Measurements from ENCODE around the gene HYCC2.

DNA sequence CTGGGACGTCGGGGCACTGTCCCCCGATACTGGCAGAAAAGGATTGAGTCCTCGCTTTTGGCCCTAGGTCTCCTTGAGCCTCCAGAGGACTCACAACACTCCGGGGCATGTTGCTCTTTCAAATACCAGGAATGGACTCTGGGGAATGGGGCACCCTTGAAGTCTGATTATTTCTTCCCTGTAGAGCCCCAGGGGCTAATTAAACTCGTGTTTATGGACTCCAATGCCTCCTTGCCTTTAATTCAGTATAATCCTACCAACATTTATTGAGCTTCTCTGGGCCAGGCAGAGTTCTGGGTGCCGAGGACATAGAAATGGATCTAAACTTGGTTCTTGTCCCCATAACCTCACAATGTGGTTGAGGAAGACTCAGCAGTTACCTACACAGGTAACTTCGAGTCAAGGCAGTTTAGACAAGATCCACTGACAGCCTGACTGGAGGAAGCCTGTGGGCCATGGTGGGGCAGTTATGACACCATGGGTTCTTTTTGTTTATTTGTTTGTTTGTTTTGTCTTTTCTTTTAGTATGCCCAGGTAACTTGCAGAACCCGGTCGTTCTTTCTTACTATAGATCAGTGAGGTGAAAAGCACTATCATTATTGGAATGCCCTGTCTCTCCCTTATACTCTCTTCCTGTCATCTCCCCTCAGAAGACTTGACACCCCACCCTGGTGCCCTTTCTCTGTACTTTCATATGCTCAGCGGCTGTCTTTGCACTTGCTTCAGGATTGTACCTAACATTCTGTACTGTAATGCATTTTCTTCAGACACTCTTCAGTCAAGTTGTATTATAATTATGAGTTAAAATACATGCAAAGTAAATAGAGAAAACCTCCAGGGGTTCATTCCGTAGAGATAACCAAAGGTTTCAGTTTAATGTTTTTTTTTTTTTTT lies 47.7 kb upstream of the HYCC2 start:
- TF ChIP-seq CTCF (conservative IDR thresholded peaks at IDR 0.05; ENCODE audit: low read length) (no peak), EZH2phosphoT487 (IDR thresholded peaks at IDR 0.05; ENCODE audit: borderline replicate concordance) (no peak)

Data from Loucy (cell line).